Midbrain (tissue), 1 donor: ENCODE results near the gene IQGAP3.

Source experiments
- DNase-seq: peaks from one replicate; lab custom pipeline; 2025; lab: John Stamatoyannopoulos, UW

Gene IQGAP3

DNA sequence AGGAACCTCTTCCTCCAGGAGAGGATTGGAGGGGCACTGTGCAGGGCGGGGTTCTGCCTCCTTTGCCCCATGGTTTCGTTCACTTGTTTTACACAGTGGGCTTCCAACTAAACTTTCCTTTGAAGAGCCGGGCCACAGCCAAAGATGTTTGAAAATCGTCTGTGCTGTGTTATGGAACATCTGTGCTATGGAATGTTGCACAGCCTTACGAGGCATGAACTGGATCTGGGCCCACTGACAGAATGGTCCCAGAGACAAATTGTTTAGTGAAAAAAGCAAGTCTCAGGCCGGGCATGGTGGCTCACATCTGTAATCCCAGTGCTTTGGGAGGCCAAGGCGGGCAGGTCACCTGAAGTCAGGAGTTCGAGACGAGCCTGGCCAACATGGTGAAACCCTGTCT lies 59.2 kb downstream of the IQGAP3 start:
- no peak for DNase-seq

DNA sequence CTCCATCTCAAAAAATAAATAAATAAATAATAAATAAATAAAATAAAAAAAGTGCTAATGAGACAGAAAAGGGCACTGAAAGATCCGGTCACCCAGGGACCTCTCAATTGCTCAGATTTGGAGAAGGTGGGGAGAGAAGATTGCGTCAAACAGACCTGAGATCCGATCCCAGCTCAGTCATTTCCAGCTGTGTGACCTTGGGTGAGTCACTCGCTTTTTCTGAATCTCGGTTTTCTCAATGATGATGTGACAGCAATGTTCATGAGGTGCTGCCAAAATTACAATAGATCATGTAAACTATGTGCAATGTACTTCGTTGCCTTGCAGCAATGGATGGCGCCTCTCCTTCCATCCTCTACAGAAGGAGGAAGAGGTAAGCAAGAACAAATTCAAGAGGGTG lies 60.7 kb downstream of the IQGAP3 start:
- no peak for DNase-seq

DNA sequence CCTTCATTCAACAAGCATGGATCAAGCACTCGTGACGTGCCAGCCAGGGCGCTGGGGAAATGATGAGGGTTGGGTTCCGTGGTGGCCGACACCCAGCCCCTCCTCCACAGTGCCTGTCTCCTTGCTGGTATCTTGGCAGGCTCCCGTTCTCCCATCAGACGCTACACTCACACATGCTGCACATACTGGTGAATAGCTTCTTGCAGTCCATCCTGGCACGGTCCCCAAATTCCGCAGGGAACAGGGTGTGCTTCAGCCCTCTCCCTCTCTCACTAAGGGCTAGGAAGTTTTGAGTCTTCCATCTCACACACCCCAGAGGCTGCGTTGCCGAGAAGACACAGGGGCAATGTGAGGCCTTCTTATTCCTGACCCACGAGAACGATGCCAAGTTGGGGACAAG lies 61.7 kb downstream of the IQGAP3 start:
- DNase-seq: peak; percentile 58

DNA sequence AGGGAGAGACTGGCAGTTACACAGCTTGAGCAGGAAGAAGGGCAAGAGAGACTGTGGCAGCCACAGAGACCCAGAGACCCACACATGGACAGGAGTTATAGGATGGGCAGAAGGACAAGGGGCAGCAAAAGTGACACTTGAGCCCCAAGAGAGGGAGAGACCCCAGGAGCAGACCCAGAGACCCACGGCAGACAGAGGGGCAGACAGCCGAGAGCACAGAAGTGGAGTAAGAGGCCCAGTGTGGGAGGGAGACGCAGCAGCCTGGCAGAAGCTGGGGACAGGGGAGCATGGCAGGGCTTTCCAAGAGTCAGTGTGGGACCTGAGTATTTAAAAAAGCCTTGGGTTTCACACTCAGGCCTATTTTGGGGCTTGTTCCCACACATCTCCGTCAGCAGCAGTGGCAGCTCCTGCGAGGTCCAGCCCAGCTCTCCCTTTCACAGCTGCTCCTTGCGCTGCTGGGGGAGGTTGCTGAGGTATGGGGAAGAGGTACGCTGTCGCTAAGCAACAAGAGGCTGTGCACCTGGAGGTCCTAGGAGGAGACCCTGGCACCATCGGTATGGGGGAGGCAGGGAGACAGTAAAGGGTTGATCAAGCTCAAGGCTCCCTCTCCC lies 62.8 kb downstream of the IQGAP3 start:
- DNase-seq: no peak

DNA sequence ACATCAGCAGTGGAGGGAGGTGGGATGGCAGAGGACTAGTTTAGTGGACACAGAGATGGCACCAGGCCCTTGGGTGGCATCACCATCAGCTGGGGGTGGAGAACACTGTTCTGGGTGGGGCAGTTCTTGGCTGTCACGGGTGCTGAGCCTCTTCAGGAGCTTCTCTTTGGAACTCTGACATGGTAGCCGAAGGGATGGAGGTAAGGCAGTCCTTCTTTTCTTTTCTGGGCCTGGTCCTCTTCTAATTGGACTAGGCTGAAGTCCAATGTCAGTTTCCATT lies 63.5 kb downstream of the IQGAP3 start:
- DNase-seq: no peak

DNA sequence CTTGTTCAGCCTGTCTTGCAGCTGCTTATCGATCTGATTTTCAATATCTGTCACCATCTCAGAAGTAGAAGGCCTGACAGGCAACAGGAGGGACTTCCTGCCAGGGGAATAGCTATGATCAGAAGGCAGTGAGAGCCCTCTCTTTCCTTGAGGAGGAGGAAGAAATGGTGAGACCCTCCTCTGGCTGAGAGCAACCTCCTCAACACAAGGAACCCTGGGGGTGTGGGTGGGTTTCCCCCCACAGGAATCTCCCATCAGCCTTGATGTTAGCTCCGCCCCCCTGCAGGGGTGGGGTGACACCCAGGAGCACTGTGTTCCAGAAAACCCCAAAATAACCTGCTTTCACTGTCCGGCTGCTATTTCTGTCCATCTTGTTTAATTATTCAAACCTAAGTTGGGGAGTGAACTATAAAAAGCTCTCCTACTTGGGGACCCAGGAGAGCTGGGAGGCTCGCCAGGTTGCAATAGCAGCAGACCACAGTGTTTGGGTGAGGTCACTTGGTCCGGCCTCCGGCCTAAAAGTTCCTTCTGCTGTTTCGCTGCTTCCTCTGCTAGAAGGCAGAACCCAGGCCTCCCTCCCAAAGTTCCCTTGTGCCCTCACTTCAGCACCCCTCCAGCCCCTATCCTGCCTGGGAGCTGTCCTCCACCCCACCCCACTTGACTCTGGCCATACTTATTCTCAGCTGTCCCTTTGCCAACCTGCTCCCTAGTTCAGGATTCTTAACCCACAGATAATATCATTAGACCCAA lies 64.0 kb downstream of the IQGAP3 start:
- peak; percentile 38 for DNase-seq

DNA sequence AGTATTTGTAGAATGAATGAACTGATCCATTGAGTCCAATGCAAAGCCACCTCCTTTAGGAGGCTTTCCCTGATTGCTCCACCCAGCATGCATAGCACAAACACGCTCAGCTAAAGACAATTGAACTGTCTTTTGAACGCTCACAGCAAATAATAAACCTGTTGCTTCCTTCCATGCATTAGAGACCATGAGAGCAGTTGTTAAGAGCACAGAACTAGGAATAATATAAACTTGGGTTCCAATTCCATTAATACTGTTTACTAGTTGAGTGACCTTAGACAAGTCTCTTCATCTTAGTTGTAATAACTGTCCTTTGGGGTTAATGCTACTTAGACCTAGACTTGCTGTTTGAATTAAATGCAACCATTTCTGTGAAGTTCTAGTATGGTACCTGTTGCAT lies 65.9 kb downstream of the IQGAP3 start:
- no peak for DNase-seq

DNA sequence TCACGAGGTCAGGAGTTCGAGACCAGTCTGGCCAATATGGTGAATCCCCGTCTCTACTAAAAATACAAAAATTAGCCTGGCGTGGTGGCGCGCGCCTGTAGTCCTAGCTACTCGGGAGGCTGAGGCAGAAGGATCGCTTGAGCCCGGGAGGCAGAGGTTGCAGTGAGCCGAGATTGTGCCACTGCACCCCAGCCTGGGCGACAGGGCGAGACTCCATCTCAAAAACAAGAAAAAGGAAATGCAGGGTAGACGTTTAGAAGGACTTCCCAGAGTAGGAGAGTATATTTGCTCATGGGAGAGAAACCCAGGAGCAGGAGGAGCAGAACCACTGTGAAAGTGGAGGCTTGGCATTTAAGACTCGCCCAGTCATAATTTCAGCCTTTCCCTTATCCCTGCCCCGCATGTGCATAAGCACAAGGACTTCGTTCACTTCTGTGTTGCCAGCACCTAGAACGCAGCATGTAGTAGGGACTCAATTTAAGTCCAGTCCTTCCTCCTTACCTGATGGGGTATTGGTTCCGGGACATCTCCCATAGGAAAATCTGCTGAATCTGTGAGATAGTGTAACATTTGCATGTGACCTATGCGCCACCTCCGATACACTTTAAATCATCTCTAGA lies 66.6 kb downstream of the IQGAP3 start:
- DNase-seq: no peak

DNA sequence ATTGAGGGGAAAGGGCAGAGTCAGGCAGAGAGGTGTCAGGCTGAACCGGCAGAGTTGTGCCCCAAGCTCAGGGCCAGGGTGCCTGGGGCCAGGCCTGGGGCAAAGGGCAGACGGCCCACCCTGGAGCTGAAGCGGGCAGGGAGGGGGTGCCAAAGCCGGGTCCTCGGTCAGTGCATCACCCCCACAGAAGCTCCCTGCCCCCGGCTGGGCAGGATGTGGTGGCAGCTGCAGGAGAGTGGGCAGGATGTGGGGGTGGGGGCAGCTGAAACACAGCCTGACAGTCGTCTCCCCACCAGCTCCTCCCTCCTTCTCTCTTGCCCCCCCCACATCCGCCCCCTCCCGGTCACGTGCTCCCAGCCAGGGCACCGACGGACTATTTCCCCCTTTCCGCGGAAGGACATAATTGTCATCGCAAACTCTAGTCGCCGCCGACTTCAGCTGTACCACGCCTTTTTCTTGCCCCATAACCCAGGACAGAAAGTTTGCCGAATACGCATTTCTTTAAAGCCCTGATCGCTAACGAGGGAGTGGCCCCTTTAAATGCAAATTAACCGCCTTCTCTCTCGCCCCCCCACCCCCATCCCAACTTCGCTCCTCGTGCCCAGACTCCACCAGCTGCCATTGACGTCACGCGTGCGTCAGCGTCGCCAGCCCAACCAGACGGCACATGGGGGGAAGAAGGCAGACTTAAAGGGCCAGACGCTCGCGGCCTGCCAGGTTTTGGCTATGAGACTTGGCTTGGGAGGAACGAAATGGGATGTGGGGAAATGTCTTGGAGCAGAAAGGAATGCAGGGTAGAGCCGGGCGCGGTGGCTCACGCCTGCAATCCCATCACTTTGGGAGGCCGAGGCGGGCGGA lies 67.3 kb downstream of the IQGAP3 start:
- DNase-seq: peak; percentile 98

DNA sequence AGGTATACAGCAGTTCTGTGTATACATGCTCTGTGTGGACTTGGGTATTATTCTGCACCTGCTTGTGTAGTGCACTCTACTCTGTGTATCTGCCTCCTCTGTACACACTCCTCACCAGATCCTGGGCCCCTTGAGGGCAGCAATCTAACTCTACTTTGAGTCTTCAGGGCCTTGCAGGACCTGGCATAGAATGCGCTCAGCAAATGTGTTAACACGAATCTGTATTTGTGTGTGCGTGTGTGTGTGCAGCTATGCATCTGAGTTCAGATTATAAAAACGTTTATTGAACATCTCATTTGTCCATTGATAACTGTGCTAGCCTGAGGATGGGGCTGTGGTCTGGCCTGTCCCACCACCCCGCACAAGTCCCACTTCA lies 67.9 kb downstream of the IQGAP3 start:
- no peak for DNase-seq

DNA sequence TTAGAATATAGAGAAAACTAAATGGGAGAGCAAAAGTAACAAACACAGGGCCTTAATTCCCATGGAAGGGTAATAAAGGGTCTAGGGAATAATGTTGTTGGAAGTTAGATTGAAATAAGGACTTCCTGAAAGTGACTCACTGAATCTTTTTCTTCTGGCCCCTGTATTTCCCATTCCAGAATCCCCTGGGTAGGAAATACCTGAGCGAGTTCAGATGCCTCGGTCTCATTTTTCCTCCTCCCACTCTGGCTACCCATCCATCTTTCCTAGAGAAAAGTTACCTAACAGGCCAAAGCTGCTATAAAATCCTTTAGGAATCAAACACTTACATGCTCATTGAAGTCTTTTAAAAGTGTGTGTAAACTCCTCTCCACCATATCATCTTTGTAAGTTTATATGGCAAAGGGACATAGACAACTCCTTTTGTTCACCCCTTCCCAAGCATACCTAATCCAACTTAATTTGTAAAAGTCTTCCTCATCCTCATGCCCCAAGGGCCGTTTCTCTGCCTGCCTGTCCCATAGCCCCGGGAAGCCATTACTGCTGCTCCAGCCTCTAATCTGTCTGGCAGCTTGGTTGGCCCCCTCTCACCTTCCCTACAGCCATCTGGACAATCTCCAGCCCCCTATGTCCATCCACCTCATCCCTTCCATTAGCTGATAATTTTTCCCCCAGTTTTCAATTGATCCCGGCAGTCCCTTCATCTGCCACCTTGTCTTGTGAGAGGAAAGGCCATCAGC lies 68.5 kb downstream of the IQGAP3 start:
- DNase-seq: no peak

DNA sequence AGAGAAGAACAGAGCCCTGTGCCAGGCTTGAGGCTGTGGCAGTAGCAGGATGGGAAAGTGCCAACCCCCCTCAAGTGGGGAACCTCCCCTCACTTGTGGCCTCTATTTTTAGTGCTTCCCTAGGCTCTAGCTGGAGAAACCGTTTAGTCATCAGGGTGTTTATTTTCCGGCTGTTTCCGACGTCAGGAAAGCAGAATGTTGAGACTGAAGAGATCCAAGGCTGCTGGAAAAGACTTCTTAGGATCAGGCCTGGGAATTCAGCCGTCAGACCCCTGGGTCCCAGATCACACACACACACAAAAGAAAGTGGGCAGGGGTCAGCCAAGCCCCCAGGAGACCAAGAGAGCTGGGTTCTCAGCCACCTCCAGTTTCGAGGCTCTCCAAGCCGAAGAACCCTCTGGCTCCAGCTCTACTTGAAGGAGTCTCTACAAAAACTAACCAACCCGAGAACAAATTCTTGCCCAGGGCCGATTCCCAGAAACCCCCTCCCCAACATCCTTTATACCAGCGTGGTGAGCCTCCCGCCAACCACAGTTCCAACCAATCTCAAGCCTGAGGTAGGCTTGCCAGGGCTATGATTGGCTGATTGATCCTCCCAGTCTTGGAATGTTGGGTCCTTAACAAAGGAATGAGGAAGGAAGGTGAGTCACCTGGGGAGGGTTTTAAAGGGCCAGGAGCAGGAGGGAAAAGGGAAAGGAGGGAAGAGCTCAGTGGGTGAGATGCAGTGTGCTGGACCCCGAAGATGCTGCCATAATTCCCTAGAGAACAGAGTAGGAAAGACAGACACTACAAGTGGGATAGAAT lies 69.3 kb downstream of the IQGAP3 start:
- DNase-seq: peak; percentile 63

DNA sequence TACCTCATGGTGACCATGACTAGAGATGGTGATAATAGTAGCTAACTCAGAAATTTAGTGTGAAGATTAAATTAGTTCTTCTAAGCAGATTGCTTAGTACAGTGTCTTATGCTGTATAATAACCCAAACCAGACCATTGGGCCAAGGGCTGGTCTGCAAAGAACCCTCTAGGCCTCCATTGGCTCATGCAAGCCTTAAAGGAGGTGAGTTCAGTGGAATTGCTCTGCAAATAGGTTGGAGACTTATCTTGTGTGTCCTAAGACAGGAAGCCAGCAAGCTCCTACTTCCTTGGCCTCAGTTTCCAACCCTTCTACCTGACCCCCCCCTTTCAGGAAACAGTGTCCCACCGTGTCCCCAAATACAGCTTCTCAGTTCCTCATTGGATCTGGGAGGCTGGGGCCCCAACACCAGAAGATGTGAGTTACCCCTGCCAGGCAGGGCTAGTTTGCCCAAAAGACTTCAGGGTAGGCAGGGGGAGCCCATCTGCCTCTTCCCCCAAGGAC lies 69.9 kb downstream of the IQGAP3 start:
- no peak for DNase-seq

DNA sequence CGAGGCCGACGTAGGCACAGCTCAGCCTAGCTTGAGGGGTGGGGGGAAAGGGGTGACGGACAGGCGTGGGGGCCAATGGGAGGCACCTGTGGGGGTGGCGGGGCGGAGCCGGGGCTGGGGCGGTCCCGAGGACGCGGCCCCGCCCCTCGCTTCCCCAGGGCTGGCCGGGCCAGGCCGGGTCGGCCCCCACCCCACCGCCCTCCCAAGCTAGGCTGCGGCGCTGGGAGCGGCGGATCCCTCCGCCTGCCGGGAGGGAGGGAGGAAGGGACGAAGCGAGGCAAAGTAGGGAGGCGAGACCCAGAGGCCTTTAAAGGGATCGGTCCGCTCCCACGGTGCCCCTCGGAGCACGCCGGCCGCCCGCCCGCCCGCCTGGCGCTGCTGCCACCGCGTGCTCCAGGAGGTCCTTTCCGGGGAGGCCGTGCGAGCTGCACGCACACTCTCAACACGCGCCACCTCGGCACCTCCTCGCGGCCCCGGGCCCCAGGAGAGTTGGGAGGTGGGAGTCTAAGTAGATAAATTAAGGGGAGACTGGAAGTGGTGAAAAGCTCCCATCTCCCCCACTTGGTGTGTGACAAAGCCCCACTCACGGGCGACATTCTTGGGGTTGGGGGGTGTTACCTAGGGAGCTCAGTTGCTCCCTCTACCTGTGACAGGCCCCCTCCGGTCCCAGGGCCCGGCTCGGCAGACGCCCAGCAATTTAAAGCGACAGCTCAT lies 71.4 kb downstream of the IQGAP3 start:
- peak; percentile 98 for DNase-seq

DNA sequence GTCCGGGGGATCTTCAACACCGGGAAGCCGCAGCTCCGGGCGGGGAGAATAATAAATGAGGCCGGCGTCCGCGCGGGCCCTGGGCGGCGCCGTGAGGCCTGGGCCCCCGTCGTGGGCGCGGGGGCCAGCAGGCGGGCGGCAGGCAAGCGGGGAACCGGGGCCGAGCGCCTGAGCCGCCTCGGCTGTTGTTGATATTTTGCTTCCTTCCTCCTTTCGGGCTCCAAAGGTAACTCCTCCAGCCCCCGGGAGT lies 71.9 kb downstream of the IQGAP3 start, which contains the start of gene MEF2D:
TSS of gene MEF2D (minus strand) at position 233 of the 250 bp plus-strand sequence. CDS start 17,483 bp downstream, outside the sequence.
- DNase-seq: no peak

DNA sequence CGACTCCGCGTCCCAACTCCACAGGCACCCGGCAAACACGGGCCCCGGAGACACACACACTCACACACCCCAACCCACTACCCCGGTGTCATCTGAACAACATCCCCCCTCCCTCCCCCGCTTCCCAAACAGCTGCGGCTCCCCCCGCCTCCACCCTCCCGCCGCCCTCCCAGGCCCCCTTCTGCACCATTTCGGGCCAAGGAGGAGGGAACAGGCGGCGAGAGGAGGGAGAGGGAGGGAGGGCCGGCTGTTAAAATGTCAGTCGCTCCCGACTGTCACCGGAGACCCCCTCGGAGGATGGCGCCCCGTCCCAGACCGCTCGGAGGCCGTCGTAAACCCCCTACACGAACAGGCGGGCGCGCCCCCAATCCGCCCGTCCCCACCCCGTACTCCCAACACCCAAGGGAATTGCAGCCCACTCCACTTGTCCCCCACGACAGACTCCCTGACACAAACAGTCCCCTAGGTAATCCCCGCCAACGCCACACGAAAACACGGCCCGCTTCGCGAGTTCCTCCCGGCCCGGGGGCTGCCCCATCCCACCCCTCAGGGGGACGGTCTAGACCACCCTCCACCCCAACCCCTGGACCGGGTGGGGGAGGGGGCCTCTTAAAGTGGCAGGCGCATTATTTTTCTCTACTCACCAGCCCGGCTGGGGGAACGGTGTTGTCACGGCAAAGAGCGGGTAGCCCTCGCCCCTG lies 72.4 kb downstream of the IQGAP3 start:
- peak; percentile 63 for DNase-seq

DNA sequence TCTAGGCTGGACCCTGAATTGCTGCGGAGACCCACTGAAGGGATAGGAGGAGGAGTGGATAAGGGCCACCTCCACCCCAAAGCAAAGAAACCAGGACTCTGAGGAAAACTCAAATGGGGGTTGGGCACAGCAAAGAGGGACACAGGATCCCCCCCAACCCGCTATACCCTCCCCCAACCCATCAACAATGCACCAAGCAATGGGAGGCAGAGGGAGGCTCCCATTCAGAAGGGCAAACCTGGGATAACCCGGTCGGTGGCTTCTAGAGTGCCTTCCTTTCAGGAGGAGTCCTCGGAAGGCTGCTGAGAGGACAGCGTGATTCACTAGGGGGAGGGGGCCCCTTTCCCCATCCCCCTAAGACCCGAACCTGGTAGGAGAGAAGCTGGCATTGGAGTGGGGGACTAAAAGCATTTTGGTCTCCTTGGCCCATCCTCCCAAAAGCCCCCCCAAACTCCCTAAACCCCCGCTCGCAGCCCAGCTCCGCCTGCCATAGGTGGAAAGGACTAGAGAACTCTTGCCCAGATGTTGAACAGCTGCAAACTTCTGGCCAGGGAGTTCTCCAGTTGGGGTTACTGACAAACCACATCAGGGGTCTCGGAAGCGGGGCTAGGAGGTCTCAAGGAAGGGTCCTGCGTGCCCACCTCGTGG lies 73.0 kb downstream of the IQGAP3 start:
- DNase-seq: no peak

DNA sequence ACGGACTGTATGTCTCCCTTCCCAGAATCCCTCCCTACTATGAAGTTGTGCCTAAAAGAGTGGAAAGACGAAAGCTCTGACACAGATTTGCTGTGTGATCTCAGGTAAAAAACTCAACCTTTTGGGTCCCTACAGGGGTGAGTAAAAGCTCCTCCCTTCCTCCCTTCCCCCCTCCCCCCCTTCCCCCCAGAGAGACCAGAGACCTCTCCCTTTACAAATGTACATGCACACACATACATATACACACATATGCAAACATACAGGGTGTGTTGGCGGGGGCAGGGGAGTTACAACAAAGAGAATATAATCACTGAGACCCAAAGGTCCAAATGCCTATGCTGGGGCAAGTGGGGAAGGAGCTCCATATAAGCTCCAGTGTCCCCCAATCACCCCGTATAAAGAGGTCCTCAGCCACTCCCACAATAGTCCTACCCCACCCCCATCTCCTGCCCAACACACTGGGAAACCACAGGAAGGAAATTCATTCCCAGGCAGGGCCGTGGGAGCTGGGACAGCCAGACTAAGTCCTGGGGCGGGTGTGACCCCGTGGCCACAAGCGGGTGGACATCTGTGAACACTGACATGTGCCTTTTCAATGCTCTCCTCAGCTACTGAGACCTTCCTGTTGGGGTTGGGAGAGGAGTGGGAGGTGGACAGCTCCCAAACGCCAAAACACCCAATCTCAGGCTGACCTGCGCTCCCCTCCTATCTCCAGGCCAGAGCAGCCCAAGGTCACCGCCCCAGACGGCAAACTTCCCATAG lies 73.8 kb downstream of the IQGAP3 start:
- DNase-seq: peak; percentile 33
